Neutrophil (primary cell): ENCODE data around the gene BRICD5.
"Not testable (repeated sequence)": the region's sequence is repeated elsewhere in the genome, so short reads cannot be mapped to it uniquely, and the experiment has no call there.

ENCODE experiments used
- H3K27ac ChIP-seq: fragments of 200-600 bp; sonication (generic); 2 replicates; pipeline ENCODE4 v1.5.1; 2016; ENCODE audit warnings: mild to moderate bottlenecking, moderate library complexity
- H3K27me3 ChIP-seq: fragments of 200-600 bp; sonication (generic); 2 replicates; pipeline ENCODE4 v1.6.0; 2016; ENCODE audit warnings: mild to moderate bottlenecking
- H3K36me3 ChIP-seq: fragments of 200-600 bp; sonication (generic); 2 replicates; pipeline ENCODE4 v1.5.1; 2017
- H3K4me1 ChIP-seq, 2 experiments: fragments of 200-600 bp in 1 of 2; sonication (generic) in 1 of 2; 1 replicate in 1 of 2; 2 replicates in 1 of 2; pipeline versions ENCODE4 v1.5.1 to v1.6.1; 2013 to 2016; ENCODE audit warnings: low read depth in 1 of 2, low read length in 1 of 2, mild to moderate bottlenecking in 1 of 2, moderate library complexity in 1 of 2; ENCODE audit not compliant: control insufficient read depth in 1 of 2, insufficient read depth in 1 of 2
- H3K4me3 ChIP-seq, 2 experiments: fragments of 200-600 bp in 1 of 2; sonication (generic) in 1 of 2; 1 replicate in 1 of 2; 2 replicates in 1 of 2; pipeline ENCODE4 v1.5.1; 2013 to 2016; ENCODE audit warnings: low read depth in 1 of 2, low read length in 1 of 2, mild to moderate bottlenecking in 1 of 2, moderate library complexity in 1 of 2
- H3K9me3 ChIP-seq: fragments of 200-600 bp; sonication (generic); 2 replicates; pipeline ENCODE4 v1.5.1; 2016
- CTCF ChIP-seq: fragments of 200-600 bp; sonication (generic); IDR thresholded peaks from 2 replicates; pipeline ENCODE4 v1.5.1; 2016; ENCODE audit warnings: antibody characterized with exemption

BRICD5 gene

GRCh38 chr16:2244301-2244700 lies 33.6 kb upstream of the BRICD5 start:
- Histone ChIP-seq H3K27ac (no peak overlapping the region), H3K36me3 (peaks cover 61% of the 10 kb centered on the region), H3K27me3 (no peaks in the 10 kb centered on the region), H3K4me1 (no peaks in the 10 kb centered on the region), H3K9me3 (no peaks in the 10 kb centered on the region), H3K4me3 (no peak overlapping the region)
- no peak for TF ChIP-seq CTCF

- Histone ChIP-seq H3K4me1 (no peaks in the 10 kb centered on the region), H3K4me3 (no peak overlapping the region), H3K27me3 (peaks cover 4% of the 10 kb centered on the region), H3K36me3 (peaks cover 64% of the 10 kb centered on the region), H3K27ac (no peak overlapping the region), H3K9me3 (no peaks in the 10 kb centered on the region)
- no peak for TF ChIP-seq CTCF
Measured at GRCh38 chr16:2243781-2244180, 33.1 kb upstream of the BRICD5 start.

GRCh38 chr16:2243031-2243528 lies 32.4 kb upstream of the BRICD5 start:
- H3K9me3 ChIP-seq, result no peaks in the 10 kb centered on the region
- H3K4me1 ChIP-seq, result no peaks in the 10 kb centered on the region
- H3K27ac ChIP-seq, result no peak overlapping the region
- peaks cover 11% of the 10 kb centered on the region for H3K27me3 ChIP-seq
- peaks cover 68% of the 10 kb centered on the region for H3K36me3 ChIP-seq
- H3K4me3 ChIP-seq, result no peak overlapping the region
- no peak for TF ChIP-seq CTCF

GRCh38 chr16:2242598-2242997 lies 31.9 kb upstream of the BRICD5 start:
- no peak for TF ChIP-seq CTCF
- Histone ChIP-seq H3K4me1 (no peaks in the 10 kb centered on the region), H3K27me3 (peaks cover 16% of the 10 kb centered on the region), H3K4me3 (no peak overlapping the region), H3K9me3 (no peaks in the 10 kb centered on the region), H3K36me3 (peaks cover 68% of the 10 kb centered on the region), H3K27ac (no peak overlapping the region)

- H3K27me3 ChIP-seq, result peaks cover 39% of the 10 kb centered on the region
- H3K9me3 ChIP-seq, H3K4me3 ChIP-seq, H3K4me1 ChIP-seq, H3K27ac ChIP-seq: not testable (repeated sequence)
- peaks cover 63% of the 10 kb centered on the region for H3K36me3 ChIP-seq
Measured at GRCh38 chr16:2240331-2240730, 29.7 kb upstream of the BRICD5 start.

- no peak overlapping the region for H3K4me3 ChIP-seq
- peaks cover 63% of the 10 kb centered on the region for H3K36me3 ChIP-seq
- H3K9me3 ChIP-seq, result no peaks in the 10 kb centered on the region
- H3K4me1 ChIP-seq, result no peaks in the 10 kb centered on the region
- H3K27ac ChIP-seq, result no peak overlapping the region
- no peak for TF ChIP-seq CTCF
- H3K27me3 ChIP-seq, result peaks cover 45% of the 10 kb centered on the region
Measured at GRCh38 chr16:2238838-2239675, 28.4 kb upstream of the BRICD5 start.
